HG03095 (cell line): ENCODE data around the gene SMYD3.
"Not testable (repeated sequence)": the region's sequence is repeated elsewhere in the genome, so short reads cannot be mapped to it uniquely, and the experiment has no call there.

Source experiments
- ATAC-seq: cut with Tn5 transposase; IDR thresholded peaks from one replicate; pipeline ENCODE4 v1.9.1; 2021; ENCODE audit warnings: moderate library complexity; ENCODE audit not compliant: unreplicated experiment

Gene SMYD3

GRCh38 chr1:245827301-245827700, 679.8 kb downstream of the SMYD3 start:
- ATAC-seq: no peak

GRCh38 chr1:245825128-245825901, 681.8 kb downstream of the SMYD3 start:
- ATAC-seq: no peak

- no peak for ATAC-seq
Measured at GRCh38 chr1:245823408-245824147, 683.5 kb downstream of the SMYD3 start.

- ATAC-seq: no peak
Measured at GRCh38 chr1:245822996-245823395, 684.1 kb downstream of the SMYD3 start.

- not testable (repeated sequence) for ATAC-seq
Measured at GRCh38 chr1:245818363-245818762, 688.7 kb downstream of the SMYD3 start.

- ATAC-seq: not testable (repeated sequence)
Measured at GRCh38 chr1:245816496-245816895, 690.6 kb downstream of the SMYD3 start.

- ATAC-seq: no peak
Measured at GRCh38 chr1:245814651-245815050, 692.4 kb downstream of the SMYD3 start.

GRCh38 chr1:245812278-245812677, 694.8 kb downstream of the SMYD3 start:
- ATAC-seq: no peak

GRCh38 chr1:245810789-245811337, 696.2 kb downstream of the SMYD3 start:
- no peak for ATAC-seq

- ATAC-seq: no peak
Measured at GRCh38 chr1:245810181-245810769, 696.8 kb downstream of the SMYD3 start.

- ATAC-seq: no peak
Measured at GRCh38 chr1:245809361-245809760, 697.7 kb downstream of the SMYD3 start.

GRCh38 chr1:245807954-245808719, 698.9 kb downstream of the SMYD3 start:
- no peak for ATAC-seq

GRCh38 chr1:245807306-245807705, 699.8 kb downstream of the SMYD3 start:
- peak; percentile 83 for ATAC-seq

GRCh38 chr1:245805532-245805931, 701.5 kb downstream of the SMYD3 start:
- ATAC-seq: no peak

GRCh38 chr1:245804696-245805095, 702.4 kb downstream of the SMYD3 start:
- no peak for ATAC-seq

GRCh38 chr1:245803666-245804037, 703.4 kb downstream of the SMYD3 start:
- no peak for ATAC-seq

GRCh38 chr1:245802941-245803665, 704.0 kb downstream of the SMYD3 start:
- no peak for ATAC-seq

- no peak for ATAC-seq
Measured at GRCh38 chr1:245800901-245801605, 706.0 kb downstream of the SMYD3 start.

- ATAC-seq: no peak
Measured at GRCh38 chr1:245798349-245798711, 708.7 kb downstream of the SMYD3 start.
